ENCODE data around the gene IKZF2. TPM values are rescaled to one million over a fixed set of nuclear protein-coding genes. Genes with fewer than 3 reads are reported as not detected.

IKZF2 gene
- total and polyA plus RNA-seq, 10 of the 15 experiments (the other 5 are each of a cell fraction or from before 2014, with no cell fraction given): 15.2 to 266 (median 87.2) TPM

- TF ChIP-seq E2F8 (IDR thresholded peaks at IDR 0.05; ENCODE audit: low read depth, partially characterized antibody) (no peak), RAD21 (IDR thresholded peaks at IDR 0.05; ENCODE audit: insufficient read depth, low read depth, low read length) (peak; percentile 31; the same call in 1 of the 2 replicates), NR2F1 (conservative IDR thresholded peaks at IDR 0.05) (peak; percentile 86), CHD1 (IDR thresholded peaks at IDR 0.05; ENCODE audit: low read depth, low read length) (no peak), RUNX3 (IDR thresholded peaks at IDR 0.05; ENCODE audit: low read length) (peak; percentile 79), GABPA (IDR thresholded peaks at IDR 0.05; ENCODE audit: low read depth) (peak; percentile 41; the same call in 1 of the 2 replicates), NR2C1 (IDR thresholded peaks at IDR 0.05) (peak; percentile 37; the same call in 1 of the 2 replicates), CHD2 (IDR thresholded peaks at IDR 0.05; ENCODE audit: borderline replicate concordance, low read depth, low read length) (peak; percentile 48; the same call in 1 of the 2 replicates), MTA3 (IDR thresholded peaks at IDR 0.05; ENCODE audit: borderline replicate concordance, low read length) (0 out of 2 replicates have a peak, but pooled peaks have one; percentile 56)
These were observed 5.8 kb upstream of the IKZF2 start (continued) for GRCh38 chr2:213157242-213157641.

- SMC1A ChIA-PET (ENCODE audit: uncharacterized antibody, unreplicated experiment): interaction anchor here (0.7 to 24.8 kb wide), 23 partner anchors 8 to 382 kb away, joined by 3 to 467 read pairs (median 5); no protein-coding TSS in a partner anchor
- TSS peak; percentile 84 for BruUV-seq (replicated peaks)
- H3K79me2 ChIP-seq (ENCODE audit: control insufficient read depth, insufficient read depth, low read length): peaks cover 29% of the 10 kb centered on the region
- WGBS (ENCODE audit: insufficient coverage, insufficient replicate concordance, low lambda C conversion rate, missing lambda C conversion rate): 79% methylated on average over 2 of the region's 2 CpGs
- no peaks in the 10 kb centered on the region for H4K20me1 ChIP-seq (ENCODE audit: control insufficient read depth, insufficient read depth)
- H3K36me3 ChIP-seq (ENCODE audit: control insufficient read depth in 2 of 2, insufficient read depth in 2 of 2, low read length in 1 of 2): no peaks in the 10 kb centered on the region
- intact Hi-C loops (cut with micrococcal nuclease; ENCODE audit: unreplicated experiment): loop anchor here (2.0 to 10.0 kb wide), 2 partner anchors 430 to 1578 kb away; no protein-coding TSS in a partner anchor
- H3K27me3 ChIP-seq (replicated peaks in 1 of 2; ENCODE audit: control insufficient read depth in 2 of 2, insufficient read depth in 2 of 2, low read length in 1 of 2): no peaks in the 10 kb centered on the region
- H3K4me1 ChIP-seq (ENCODE audit: control insufficient read depth, insufficient read depth, low read length): peaks cover 18% of the 10 kb centered on the region
- H3K4me2 ChIP-seq (ENCODE audit: control insufficient read depth, insufficient read depth): peak overlapping the region; percentile 15
- RAD21 ChIA-PET (ENCODE audit: unreplicated experiment): interaction anchor here (0.6 to 27.1 kb wide), 18 partner anchors 8 to 1981 kb away, joined by 3 to 540 read pairs (median 5); no protein-coding TSS in a partner anchor
- no peak overlapping the region; the same call in 1 of the 2 replicates for H3K4me3 ChIP-seq
- H3K9me3 ChIP-seq (replicated peaks; ENCODE audit: control insufficient read depth, insufficient read depth, low read length): peaks cover 10% of the 10 kb centered on the region; the same call in 2 of the 3 replicates
- no peak for DNase-seq (ENCODE audit: low read depth, low spot score)
- in situ Hi-C loops (cut with MboI): loop anchor here (10.0 kb wide), 1 partner anchor 382 kb away; no protein-coding TSS in a partner anchor
- POLR2A ChIA-PET: interaction anchor here (0.6 to 13.2 kb wide), 17 partner anchors 8 to 324 kb away, joined by 3 to 232 read pairs (median 4); no protein-coding TSS in a partner anchor
- H2AFZ ChIP-seq (ENCODE audit: control insufficient read depth, low read depth, low read length): peak overlapping the region; percentile 71
- no peak for FAIRE-seq
- H3K9ac ChIP-seq (ENCODE audit: control insufficient read depth, insufficient read depth, low read length): no peak overlapping the region
- no peak for ATAC-seq
- TF ChIP-seq SMC3 (IDR thresholded peaks at IDR 0.05; ENCODE audit: borderline replicate concordance, low read length): no peak
- 0 out of 2 replicates have a peak, but pooled peaks have one; percentile 4 for TF ChIP-seq ZNF384 (IDR thresholded peaks at IDR 0.05; ENCODE audit: borderline replicate concordance, low read depth, low read length)
- no peak for TF ChIP-seq SKIL (IDR thresholded peaks at IDR 0.05; ENCODE audit: low read depth, poor library complexity, severe bottlenecking)
- TF ChIP-seq PML (IDR thresholded peaks at IDR 0.05; ENCODE audit: low read length): 0 out of 2 replicates have a peak, but pooled peaks have one; percentile 13
- TF ChIP-seq MTA2 (IDR thresholded peaks at IDR 0.05; ENCODE audit: low read depth): no peak
- TF ChIP-seq PBX3 (IDR thresholded peaks at IDR 0.05; ENCODE audit: insufficient replicate concordance, low read depth, low read length): no peak
- CTCF ChIA-PET: interaction anchor here (0.8 to 2.1 kb wide), 9 partner anchors 9 to 141 kb away, joined by 3 to 11 read pairs (median 4); no protein-coding TSS in a partner anchor
- peak overlapping the region; percentile 65 for H3K27ac ChIP-seq (ENCODE audit: control insufficient read depth, insufficient read depth)
These were observed 5.3 kb upstream of the IKZF2 start for GRCh38 chr2:213156717-213157116.

All from GM12878 (cell line).